GM18519 (cell line): Measurements from ENCODE around the gene AFF2.

Experiments used
- ATAC-seq: cut with Tn5 transposase; IDR thresholded peaks from one replicate; pipeline ENCODE4 v1.9.1; 2021; ENCODE audit warnings: mild to moderate bottlenecking, moderate library complexity; ENCODE audit not compliant: unreplicated experiment, low FRiP score

AFF2 gene

DNA sequence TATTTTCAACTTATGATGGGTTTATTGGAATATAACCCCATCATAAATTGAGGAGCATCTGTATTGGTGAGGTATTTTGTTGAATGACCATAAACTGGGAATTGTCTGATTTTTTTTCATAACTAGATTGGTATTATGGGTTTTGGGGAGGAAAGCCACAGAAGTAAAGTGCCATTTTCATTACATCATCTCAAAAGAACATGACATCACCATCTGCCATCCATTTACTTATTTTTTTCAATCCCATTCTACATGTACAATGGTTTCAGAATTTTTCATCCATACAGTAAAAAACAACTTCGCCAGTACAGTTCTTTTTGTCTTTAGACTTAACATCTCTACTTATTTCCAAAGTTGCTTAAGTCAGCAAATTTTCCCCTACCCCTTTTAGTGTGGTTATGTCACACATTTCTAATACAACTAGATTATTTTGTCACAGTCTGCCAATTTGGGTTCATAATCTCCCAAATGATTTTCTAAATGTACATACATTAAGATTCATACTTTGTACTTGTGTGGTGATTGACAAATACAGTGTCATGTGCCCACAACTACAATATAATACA is 545.3 kb downstream of the AFF2 start:
- ATAC-seq: no peak
